ENCODE measurements around the gene GPRASP1.
A peak's percentile ranks its signal among the peaks of the same experiment; 100 is the strongest.
"Not testable (repeated sequence)": the region's sequence is repeated elsewhere in the genome, so short reads cannot be mapped to it uniquely, and the experiment has no call there.

Gene GPRASP1

GRCh38 chrX:102651242-102652011 is at the start of gene GPRASP1:
GPRASP1 (plus strand) TSS chrX:102651483; CDS start chrX:102653914, 2,431 bp downstream.
- DNase-seq, result no peak

- DNase-seq, result no peak
These were observed 47.0 kb upstream of the GPRASP1 start for GRCh38 chrX:102604327-102604726.

GRCh38 chrX:102606115-102606514 is 45.2 kb upstream of the GPRASP1 start:
- DNase-seq, result no peak

DNA sequence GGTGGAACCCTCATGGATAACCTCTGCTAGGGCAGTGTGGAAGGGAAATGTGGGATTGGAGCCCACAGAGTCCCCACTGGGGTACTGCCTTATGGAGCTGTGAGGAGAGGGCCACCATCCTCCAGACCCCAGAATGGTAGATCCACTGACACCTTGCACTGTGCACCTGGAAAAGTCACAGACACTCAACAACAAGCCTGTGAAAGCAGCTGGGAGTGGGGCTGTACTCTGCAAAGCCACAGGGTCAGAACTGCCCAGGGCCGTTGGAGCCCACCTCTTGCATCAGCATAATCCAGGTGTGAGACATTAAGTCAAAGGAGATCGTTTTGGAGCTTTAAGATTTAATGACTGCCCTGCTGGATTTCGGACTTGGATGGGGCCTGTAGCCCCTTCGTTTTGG is 40.4 kb upstream of the GPRASP1 start:
- DNase-seq, result no peak

- no peak for DNase-seq
These were observed 27.2 kb upstream of the GPRASP1 start for GRCh38 chrX:102624105-102624504.

- no peak for DNase-seq
These were observed 23.6 kb upstream of the GPRASP1 start for GRCh38 chrX:102627640-102628039.

DNA sequence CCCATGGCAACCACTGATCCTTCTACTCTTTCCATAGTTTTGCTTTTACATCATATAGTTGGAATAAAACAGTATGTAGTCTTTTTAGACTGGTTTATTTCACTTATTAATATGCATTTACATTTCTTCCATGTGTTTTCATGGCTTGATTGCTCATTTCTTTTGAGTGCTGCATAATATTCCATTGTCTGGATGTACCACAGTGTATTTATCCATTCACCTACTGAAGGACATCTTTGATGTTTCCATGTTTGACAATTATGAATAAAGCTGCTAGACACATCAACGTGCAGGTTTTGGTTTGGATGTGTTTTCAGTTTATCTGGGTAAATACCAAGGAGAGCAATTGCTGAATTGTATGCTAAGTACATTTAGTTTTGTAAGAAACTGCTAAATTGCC is 13.7 kb upstream of the GPRASP1 start:
- DNase-seq, result no peak

GRCh38 chrX:102650903-102651241 is 411 bp upstream of the GPRASP1 start:
- no peak for DNase-seq

- DNase-seq, result no peak
These were observed 877 bp downstream of the GPRASP1 start for GRCh38 chrX:102652031-102652688.

- no peak for DNase-seq
These were observed 3.4 kb downstream of the GPRASP1 start for GRCh38 chrX:102654696-102655095.

- DNase-seq, result no peak
These were observed 7.3 kb downstream of the GPRASP1 start for GRCh38 chrX:102658556-102658955.

DNA sequence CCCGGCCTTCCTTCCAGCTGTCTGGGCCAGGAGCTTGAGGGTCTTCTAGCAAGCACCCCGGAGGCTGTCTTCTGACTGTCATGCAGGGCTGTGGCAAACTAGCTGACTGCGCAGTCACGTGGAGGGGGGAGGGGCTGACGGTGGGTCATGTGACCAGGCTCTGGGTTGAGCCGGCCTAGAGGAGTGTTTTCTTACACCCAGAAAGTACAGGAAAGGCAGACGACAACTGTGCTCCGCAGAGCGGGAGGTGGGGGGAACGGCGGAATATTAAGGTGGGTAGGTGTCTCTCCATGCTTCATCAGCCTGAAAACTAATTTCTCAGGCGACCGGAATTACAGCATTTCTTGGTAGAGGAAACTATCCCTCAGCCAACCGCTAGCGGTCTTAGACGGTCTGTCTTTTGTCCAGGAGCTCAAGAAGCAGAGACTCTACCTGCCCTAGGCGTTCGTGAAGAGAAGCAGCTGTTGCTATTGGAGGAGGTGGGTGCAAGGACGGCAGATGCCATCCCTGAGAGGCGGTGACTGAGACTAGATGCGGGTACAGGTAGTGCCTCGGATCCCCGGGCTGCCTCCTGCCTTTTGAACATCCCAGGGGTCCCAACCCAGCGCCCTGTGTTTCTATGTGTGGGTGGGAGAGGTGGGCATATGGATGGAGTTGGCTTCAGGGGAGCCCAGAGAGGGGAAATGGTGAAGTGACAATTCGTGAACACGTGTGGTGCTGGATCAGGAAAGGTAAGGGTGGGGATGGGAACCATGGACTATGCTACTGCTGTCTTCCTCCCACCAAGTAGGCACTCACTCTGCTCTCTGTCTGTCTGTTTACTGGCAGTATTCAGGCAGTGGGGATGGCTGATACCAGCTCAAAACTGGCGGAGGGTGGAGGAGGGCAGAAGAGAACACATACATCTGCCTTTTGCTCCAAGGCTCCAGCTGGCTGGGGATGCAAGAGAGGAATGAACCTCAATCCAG is 8.8 kb downstream of the GPRASP1 start:
- peak; percentile 34 for DNase-seq

DNA sequence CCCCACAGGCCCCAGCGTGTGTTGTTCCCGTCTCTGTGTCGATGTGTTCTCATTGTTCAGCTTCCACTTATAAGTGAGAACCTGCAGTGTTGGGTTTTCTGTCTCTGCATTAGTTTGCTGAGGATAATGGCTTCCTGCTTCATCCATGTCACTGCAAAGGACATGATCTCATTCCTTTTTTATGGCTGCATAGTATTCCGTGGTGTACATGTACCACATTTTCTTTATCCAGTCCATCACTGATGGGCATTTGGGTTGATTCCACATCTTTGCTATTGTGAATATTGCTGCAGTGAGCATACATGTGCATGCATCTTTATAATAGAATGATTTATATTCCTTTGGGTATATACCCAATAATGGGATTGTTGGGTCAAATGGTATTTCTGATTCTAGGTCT is 12.5 kb downstream of the GPRASP1 start:
- not testable (repeated sequence) for DNase-seq

DNA sequence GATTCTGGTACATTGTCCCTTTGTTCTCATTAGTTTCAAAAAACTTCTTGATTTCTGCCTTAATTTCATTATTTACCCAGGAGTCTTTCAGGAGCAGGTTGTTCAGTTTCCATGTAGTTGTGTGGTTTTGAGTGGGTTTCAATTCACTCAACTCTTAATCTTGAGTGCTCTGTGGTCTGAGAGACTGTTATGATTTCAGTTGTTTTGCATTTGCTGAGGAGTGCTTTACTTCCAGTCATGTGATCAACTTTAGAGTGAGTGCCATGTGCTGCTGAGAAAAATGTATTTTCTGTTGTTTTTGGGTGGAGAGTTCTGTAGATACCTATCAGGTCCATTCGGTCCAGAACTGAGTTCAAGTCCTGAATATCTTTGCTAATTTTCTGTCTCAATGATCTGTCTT is 15.8 kb downstream of the GPRASP1 start:
- DNase-seq, result not testable (repeated sequence)

GRCh38 chrX:102669526-102669925 is 18.2 kb downstream of the GPRASP1 start:
- DNase-seq, result no peak

DNA sequence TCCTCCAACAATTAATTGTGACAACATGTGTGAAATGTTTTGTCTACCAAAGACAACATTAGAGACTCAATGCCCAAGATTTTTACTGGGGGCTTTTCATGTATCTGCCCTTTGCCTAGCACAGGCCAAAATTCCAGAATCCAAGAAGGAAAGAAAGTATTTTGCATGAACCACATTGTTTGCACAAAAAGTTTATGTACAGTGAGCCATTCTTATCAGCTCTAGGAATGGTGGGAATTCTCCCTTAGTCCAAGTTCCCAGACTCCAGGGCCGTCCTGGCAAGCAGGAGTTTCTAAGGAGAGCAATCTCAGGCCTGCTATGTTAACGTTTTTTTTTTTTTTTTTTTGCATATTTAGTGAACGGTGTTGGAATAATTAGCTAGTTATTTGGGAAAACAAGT is 21.6 kb downstream of the GPRASP1 start:
- DNase-seq, result no peak

GRCh38 chrX:102677479-102677878 is 26.2 kb downstream of the GPRASP1 start:
- not testable (repeated sequence) for DNase-seq

GRCh38 chrX:102684772-102685520 is 33.7 kb downstream of the GPRASP1 start:
- DNase-seq, result no peak

GRCh38 chrX:102694749-102695148 is 43.5 kb downstream of the GPRASP1 start:
- DNase-seq, result no peak

DNA sequence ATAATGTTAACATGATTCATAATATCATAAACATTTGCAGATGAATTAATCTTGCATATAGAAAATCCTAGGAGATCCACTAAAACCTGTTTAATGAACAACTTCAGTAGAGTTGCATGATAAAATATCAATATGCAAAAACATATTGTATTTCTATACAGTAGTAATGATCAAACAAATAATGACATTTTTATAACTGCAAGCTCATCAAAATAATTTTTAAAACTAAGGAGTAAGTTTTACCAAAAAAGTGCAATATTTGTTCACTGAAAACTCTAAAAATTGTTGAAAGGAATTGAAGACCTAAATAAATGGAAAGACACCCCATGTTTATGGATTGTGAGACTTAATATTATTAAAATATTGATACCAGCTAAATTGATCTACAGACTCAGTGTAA is 45.0 kb downstream of the GPRASP1 start:
- no peak for DNase-seq

DNA sequence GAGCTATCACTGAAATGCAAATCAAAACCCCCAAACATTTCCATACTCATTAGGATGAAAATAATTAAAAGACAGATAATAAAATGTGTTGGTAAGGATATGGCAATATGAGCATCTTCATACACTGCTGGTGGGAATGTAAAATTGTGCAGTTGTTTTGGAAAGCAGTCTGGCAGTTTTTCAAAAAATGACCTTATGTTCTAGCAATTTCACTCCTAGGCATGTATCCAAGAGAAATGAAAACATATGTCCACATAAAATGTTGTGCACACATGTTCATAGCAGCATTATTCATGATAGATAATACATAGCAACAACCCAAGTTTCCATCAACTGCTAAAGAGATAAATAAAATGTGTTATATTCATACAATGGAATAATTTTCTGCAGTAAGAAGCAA is 46.2 kb downstream of the GPRASP1 start:
- DNase-seq, result no peak

Data from NCI-H1417 treated with DMSO at 0.1 percent for 48 hours (cell line).